Ramos (cell line): ENCODE measurements around the gene PPP3CA.

Experiments
- in situ Hi-C: fragments of 300-500 bp; cut with MboI; formaldehyde crosslinking; loops from one replicate; pipeline ENCODE4 v1.14.3; 2022; ENCODE audit warnings: low sequenced_read_pairs; ENCODE audit not compliant: unreplicated experiment

Gene PPP3CA

DNA sequence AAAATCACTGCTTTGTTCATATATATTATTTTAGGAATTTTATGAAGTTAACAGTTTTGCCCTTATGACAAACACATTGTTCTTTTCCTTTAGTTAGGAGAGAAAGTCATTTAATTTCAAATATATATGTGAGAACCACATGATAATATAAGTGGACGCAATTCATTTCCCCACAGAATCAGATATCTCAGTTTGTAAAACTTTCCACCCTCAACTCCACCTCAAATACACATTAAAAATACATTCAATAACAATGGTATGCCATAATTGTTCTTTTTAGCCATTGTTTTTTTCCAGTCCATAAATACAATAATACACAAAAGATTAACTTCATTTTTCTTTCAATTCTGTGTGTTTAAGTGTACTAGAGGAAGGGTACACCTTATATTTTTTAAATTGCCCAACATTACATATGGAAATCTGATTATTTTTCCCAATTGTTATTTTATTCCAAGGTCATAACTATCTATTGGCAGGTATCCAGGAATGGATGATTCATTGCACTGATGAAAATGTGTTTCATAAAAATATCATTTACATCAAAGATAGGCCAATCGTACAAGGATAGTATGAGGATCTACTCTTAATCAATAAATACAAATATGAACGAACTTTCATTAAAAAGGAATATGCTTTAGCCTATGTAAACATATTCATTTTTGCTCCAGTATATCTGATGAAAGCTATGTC lies 125.0 kb downstream of the PPP3CA start:
- in situ Hi-C loops: no loop called here

DNA sequence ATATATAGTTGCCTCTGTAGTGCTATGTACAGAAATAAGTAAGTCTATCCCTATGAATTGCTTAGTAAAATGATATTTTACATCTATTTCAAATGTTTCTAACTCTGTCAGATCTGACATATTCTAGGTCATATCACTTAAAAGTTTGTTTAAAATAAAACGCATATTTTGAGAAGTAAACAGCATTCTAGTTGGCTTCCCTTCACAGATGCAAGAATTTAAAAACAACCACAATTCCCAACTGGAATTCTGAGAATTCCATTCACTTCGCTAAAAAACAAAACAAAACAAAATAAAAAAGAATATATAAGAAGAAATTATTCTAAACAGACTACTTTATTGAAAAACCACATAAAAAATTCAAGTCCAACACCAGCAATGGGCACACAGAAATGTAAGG lies 126.0 kb downstream of the PPP3CA start:
- in situ Hi-C loops: no loop called here

DNA sequence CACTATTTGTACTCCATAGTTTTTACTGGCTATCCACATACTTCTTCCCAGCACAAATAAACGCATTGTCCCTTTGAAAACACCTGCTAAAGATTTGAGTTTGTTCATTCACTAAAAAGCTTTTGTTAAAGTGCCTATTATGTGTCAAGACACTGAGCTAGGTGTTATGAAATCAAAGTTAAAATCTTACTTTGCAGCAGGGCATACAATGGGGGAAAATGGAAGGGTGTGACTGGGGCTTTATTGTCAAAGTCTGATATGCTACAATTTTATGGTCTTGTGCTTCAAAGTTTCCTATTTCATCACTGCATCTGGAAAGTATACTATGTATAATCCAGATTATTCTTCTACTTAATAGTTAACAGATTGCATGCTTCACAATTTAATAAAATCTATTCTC lies 128.4 kb downstream of the PPP3CA start:
- in situ Hi-C loops: no loop called here

DNA sequence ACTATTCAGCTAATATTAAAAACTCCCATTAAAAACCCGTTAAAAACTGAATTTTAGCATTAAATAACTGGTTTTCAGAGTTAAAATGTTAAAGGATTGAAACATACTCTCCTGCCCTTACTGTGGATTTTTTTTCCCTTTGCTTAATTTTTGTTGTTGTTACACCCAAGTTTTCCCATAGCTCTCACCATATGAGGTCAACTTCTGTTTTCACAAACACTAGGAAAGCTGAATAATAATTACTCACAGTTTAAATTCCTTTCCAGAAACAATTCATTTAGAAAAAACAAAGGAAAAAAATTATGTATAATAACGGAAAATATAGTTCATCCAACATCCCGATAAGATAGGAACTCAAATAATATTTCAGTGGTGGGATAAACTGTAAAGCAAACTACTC lies 129.0 kb downstream of the PPP3CA start:
- in situ Hi-C loops: no loop called here

DNA sequence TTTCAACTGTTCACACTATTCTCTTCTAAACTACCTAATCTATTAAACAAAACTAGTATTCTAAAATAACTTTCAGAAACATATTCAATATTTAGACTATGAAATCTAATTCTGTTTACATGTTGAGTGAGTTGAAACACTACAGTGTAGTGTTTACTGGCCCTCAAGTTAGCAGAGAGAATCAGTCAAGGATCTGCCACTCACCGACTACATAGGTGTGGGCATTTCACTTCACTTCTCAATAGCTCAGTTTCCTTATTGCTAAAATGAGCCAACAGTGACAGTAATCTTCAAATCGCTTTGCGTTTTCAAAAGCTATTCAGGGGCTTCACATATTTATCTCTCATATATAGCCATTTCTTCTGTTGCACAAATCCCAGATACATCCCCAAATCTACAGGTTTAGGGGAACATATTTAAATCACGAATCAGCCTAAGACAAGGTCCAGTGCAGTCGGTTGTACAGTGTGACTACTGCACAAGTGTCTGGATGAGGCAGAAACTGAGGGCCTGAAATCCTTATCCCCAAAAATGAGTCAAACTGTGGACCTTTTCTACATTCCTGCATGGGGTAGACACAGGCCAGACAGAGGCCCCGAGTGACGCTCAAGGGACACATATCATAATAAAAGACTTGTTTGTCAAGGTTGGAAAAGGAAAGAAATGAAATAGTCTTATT lies 129.8 kb downstream of the PPP3CA start:
- in situ Hi-C loops: no loop called here

DNA sequence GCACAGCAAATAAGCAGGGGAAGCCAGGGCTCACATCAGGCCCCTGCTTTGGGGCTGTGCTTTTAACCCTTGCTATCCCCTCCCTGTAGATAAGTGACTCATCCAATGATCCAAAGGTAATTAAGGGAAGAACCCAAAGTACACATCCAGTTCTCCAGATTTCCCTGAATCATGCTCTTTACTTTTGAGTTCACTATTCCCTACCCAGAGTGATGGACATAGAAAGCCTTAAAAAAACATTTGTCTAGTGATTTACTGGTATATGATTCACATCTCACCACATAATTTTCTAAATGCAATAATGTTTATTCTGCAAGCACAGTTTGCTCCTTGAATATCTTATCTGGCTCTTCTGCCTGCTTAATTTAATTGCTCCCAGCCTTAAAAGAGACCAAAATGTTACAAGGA lies 136.2 kb downstream of the PPP3CA start:
- in situ Hi-C loops: no loop called here

DNA sequence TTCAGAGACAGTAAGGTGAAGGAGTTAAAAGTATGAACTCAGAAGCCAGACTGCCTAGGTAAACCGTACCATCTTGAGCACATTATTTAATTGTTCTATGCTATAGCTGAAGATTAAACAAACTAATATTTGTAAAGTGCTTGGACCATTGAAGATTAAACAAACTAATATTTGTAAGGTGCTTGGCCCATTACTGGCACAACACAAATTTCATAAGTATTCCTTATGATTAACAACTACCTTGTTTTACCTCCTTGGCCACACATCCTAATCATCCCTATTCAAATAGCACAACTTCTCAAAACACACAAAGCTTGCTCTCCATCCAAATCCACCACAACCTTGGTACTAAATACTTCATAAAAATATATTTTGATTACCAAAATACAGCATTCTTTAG lies 137.0 kb downstream of the PPP3CA start:
- in situ Hi-C loops: no loop called here

DNA sequence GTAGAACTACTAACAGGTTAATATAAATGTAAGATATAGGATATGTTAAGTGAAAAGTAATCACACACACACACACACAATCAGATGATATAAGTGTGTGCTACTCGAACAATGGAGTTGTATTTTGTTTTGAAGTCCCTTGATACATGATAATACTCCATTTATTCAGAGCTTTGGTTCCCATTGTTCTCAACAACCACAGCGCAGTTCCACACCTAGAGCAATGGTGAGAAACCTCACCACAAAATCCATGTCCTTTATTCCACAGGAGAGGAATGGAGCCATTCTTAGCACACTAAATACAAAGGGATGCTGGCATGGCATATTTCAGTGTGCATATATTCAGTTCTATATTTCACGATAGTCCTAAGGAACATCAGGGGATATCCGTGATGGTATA lies 139.2 kb downstream of the PPP3CA start:
- in situ Hi-C loops: no loop called here

DNA sequence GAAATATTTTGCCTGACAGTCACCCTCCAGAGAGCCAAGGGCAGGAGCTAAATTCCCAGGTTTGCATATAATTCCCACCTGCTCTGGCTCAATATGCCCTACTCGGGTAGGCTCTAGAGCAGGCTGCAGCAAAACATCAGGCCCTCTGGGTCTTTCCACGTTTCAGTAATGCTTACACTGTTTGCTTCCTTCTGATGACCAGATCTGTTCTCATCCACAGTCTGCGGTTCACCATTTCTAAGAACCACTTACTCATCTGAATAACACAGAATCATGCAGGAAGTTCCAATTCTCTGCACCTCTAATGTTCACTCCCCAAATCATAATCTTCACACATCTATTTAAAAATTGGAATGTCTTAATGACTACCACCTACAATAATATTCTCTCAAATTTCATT lies 141.4 kb downstream of the PPP3CA start:
- in situ Hi-C loops: no loop called here

DNA sequence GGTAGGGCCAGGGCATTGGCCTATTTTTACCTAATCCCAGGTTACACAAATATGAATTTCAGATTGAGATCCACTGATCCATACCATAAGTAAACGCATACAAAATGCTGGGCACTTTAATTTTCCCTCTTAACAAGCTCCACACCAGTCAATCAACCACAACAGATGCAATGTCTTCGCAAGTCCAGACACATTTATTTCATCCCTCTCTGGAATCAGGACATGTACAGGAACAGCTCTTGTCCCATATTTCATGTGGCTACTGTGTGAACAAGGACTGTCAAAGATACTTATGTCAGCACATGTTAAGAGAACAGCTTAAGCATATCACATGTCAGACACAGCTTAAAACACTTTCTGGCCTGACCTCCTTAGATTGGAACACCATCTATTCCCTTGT lies 145.9 kb downstream of the PPP3CA start:
- in situ Hi-C loops: no loop called here

DNA sequence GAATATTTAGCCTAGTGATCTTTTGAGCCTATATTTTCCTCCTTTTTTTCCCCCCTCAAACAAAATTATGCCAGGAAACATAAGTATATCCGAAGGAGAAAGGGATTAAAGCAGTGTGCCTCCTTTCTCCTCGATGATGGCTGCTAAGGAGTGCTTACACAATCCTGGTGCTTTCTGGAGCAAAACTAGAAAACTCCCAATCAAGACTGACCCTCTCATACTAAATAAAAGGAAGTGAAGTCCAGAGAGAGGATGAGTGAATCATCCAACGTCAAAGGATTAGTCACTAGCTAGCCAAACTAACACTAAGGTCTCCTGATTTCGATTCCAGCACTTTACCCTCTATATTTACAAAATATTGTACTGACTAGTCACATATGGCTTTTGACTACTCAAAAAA lies 146.8 kb downstream of the PPP3CA start:
- in situ Hi-C loops: no loop called here

DNA sequence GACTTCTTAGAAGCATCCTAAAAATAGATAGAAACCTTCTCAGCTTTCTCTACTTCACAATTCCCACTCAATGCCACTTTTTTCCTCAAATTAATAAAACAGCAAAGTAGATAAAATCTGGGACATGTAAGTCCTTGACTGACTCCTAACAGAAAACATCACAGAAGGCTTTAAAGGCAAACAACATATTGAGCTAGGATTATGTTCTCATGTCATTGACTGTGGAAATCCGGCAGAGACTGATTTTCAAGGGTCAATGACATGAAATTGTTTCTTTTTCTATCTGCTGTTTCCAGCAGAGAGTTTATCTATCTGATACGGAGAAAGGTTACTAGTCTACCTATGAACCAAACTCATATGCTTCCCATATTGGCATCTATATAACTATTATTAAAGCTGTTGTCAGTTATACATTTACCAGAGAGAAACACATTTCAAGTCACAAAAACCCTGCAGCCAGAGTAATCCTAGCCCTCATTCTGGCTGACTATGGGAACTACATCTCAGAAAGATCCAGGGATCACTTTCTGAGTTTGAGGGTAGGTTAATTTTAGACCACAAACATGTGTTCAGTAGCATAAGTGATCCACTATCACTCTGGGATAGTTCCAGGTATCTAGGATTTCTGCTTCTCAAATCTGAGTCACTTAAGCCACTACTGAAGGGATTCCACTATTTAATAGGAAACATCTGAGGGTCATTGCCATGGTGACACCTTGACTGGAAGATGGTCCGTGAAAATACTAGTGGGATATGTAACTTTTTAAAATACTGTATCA lies 147.6 kb downstream of the PPP3CA start:
- in situ Hi-C loops: no loop called here

DNA sequence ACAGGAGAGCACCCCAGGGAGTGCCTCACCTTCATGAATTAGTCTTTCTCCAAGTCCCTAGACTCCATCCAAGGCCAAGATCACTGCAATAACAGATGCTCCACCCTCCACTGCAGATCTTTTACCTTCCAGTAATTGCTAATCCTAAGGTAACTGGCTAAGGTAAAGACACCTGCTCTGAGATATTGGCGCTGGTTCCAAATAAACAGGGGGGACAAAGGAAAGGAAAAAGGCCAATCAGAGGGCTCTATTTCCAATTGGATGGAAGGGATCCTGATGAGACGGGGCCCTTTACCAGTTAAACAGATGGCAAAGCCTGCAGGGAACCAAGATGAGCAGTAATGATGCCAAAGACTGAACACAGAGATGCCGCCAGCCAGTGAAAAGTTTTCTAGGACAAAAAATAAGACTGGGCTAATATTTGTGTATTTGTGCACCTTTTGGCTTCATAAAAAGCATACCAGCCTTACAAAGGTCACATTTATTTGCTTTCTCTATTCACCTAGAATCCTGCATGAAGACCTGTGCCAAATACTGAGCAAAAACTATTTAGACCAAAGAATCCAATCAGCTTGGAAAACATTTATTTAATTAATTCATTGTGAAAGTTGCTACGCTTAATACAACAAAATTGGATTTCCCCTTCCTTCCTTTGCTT lies 148.5 kb downstream of the PPP3CA start:
- in situ Hi-C loops: no loop called here

DNA sequence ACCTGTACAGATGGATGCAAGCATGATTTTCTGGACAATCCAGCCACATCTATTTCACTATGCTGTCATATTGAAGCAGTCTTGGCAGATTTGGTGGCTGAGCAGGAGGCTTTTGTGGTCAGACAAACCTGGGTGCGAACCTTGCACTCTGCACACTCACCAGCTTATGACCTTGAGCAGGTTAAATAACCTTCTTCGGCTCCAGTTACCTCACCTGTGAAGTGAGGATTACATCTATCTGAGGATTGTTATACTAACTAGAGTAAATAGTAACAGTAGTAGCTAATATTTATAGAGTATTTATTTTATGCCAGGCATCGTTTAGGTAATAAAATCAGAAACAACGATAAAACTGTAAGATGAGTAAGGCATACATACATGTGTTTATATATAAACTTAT lies 150.0 kb downstream of the PPP3CA start:
- in situ Hi-C loops: no loop called here

DNA sequence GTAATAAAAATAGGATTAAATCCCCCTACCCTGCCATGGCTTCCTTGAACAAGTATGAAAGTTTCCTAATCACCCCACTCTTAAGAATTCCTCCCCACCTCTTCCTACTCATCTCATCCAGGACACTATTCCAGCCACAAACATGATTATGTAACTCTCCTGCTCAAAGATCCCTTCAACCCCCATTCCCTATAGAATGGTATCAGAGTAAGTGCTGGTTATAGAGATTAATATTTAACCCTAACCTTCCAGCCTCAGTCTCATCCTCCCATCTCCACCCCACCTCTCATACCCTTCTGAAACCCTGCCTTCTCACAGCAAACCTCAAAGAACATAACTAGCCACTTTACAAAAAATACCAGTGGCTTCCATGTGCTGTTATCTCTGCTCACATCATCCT lies 155.1 kb downstream of the PPP3CA start:
- in situ Hi-C loops: no loop called here

DNA sequence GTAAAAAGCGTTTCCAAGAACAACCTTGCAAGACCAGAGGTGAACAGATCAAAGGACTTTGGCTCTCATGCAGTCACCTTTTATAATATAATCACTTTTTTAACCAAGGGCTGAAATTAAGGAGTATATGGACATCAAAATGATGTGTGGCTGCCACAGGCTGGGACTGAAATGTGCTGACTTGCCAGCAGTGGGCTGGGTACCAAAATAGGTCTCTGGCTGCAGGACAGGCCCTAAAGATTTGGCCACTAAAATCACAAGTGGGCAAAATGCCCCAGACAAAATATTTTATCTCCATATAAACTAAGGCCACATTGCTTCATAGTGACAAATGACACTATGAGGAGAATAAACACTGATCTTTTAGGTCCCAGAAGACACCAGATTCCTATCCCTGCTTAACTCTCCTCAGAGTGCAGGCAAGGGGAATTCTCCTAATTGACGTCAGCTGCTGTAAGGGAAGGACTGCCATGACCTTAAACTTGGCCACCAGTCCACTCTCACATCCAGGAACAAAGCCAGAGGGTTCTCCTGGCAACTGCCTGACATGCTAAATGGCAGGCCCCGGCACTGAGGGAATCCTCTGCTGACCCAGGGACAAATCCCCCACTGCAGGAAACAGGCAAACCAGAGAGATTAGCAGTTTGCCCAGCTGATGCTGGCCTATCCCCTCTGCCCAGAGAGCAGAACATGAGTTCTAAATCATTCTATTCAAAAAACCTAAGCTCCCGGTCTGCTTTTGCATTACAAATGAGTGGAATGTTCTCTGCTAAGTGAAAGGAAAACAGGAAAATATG lies 155.8 kb downstream of the PPP3CA start:
- in situ Hi-C loops: no loop called here

DNA sequence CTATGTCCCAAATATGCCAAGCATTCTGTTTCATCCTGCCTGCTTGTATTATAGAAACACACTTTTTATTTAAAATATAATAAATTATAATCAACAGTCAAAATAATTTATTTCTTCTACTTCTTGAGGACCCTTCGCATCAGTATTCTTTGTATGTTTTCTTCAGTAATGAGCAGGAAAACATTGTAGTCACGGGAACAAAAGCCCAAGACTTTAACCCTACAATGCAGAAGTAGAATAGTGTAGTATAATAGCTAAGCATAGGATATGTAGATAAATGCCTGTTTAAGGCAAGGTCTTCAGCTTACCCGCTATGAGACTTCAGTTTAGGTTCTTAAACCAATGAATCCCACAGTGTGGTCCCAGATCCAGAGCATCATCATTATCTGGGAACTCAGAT lies 156.6 kb downstream of the PPP3CA start:
- in situ Hi-C loops: no loop called here

DNA sequence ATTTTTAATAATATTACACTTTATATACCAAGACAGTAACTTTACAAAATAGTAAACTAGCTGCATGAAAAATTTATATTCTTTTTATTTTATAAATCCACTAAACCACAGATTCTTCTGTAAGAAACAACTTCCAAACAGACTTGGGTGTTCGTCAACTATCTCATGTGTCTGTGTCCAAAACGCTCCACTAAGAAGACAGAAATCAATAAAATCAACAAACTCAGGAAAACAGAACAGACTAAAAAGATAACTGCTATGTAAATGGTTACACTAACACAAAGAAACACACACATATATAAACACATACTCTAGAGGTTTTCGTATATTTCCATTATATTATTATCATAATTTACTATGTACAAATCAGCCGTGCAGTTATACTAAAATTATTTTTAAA lies 158.4 kb downstream of the PPP3CA start:
- in situ Hi-C loops: no loop called here

DNA sequence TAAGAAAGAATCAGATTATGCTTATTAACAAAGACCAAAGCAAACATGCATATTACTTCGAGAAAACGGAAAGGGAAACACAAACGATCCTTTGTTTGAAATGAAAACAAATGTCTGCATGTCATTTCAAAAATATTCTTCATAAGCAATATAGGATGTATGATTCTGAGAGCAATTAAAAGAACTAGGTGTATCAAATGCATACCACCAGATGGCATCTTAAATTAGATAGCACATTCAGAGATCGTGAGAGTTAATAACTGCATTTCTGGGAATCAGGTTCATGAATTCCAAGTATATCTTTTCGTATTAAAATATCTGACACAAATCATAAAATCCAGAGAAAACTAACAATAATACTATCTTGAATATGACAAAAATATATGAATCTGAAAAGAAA lies 159.5 kb downstream of the PPP3CA start:
- in situ Hi-C loops: no loop called here

DNA sequence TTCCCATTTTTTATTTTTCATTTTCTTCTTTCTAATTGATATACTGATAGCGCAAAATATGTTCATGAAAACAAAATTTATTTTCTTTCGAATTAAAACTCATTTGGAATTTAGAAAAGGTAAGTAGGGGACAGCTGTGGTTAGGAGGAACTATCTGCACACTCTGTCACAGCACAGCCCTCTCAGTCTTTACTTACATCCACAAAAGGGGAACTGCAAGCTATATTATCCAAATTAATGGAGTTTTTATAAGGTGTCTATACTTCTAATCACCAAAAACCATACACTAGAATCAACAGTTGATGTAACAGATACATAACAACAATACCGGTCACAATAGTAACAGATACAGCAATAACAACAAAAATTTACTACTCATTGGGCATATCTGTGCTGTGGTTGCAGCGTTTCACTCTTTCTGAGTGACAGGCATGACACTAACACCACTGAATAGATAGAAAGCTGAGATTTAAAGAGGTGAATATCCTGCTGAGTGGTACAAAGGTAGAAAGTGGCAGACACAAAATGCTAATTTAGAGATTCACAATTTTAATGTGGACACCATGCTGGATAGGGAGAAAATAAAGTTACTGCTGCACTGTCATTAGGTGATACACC lies 160.7 kb downstream of the PPP3CA start:
- in situ Hi-C loops: no loop called here
